ENCODE results near the gene BLID.

GRCh38 chr11:122162095-122162494 is 46.1 kb upstream of the BLID start:
- TF ChIP-seq POLR2A (IDR thresholded peaks at IDR 0.05) = no peak
- TF ChIP-seq CTCF (IDR thresholded peaks at IDR 0.05) = no peak
